GM21576 (cell line): ENCODE results near the gene E2F8.
A peak's percentile ranks its signal among the peaks of the same experiment; 100 is the strongest.

Experiments
- ATAC-seq: cut with Tn5 transposase; IDR thresholded peaks from one replicate; pipeline ENCODE4 v1.9.1; 2021; ENCODE audit warnings: mild to moderate bottlenecking, moderate library complexity; ENCODE audit not compliant: unreplicated experiment

E2F8 gene

DNA sequence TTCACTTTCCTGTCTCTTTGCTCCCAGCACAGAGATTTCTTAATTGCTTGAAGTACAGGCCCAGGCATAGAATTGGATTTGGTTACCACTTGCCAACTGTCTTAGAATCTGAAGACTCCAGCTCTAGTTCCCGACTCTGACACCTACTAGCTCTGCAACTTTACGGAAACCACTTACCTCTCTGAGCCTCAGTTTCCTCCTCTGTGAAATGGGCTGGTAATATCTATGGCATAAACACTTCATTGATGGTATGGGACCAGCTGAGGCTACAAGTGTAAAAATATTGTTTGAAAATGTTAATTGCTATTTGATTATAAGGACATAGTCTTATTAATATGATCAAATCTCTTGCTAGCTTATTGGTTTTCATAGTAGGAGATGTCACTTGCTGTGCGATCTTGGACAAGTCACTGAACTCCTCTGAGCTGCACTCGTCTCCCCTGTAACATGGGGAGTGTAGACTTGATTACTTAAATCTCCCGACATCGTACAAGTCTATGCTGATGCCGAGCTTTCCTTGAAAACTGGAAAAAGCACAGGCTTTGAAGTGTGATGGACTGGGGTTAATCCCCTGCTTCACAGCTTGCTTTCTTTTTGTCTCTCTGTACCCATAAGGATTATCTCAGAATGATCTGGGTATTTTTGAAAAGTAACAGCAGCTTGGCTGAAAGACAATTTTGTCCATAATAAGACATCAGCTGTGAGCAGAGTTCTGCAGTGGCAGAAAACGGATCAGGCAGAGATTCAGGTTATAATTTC is 11.8 kb upstream of the E2F8 start:
- ATAC-seq, result no peak

DNA sequence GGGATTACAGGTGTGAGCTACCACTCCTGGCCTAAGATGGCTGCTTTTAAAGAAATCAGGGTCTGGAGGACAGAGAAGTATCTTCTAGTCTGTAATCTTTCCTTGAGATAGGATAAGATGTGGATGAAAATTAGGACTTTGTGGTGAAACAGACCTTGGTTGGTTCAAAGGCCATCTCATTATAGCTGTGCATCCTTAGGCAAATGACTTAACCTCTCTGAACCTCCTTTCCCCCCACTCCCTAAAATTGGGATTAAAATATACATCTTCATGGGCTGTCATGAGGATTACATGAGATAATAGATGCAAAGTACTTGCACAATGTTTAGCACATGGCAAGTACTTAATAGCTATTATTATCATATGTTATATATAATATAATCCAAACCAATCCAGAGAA is 10.8 kb upstream of the E2F8 start:
- no peak for ATAC-seq

DNA sequence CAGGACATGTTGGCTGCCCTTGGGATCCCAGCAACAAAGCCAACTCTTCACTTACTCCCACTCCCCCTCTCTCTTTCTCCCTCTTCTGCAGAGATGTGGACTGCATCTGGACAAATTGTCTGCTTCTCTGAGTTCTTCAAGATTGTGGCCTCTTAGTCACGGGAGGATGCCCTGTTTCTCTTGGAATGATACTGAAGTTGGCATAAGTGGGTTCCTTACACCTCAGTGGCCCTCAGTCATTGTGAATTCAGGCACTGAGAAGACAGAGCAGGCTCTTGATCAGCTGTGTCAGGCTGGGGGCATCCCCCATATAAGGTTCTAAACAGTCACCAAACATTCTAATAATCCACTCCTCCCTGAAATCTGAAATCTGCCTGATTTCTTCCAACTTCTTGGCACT is 6.1 kb upstream of the E2F8 start:
- no peak for ATAC-seq

DNA sequence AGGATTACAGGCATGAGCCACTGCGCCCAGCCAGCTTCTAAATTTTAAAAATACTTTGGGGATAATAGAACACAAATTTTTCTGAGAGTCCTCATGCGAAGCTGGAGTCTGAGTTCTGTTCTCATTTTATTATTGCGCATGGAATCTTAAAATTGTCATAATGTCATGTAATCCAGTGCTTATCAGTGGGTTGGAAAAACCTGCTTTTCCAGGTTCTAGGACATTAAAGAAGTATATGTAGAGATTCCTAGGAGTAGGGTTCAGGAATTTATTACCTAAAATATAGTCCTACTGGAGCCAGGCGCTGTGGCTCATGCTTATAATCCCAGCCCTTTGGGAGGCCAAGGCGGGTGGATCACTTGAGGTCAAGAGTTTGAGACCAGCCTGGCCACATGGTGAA is 4.6 kb upstream of the E2F8 start:
- no peak for ATAC-seq

DNA sequence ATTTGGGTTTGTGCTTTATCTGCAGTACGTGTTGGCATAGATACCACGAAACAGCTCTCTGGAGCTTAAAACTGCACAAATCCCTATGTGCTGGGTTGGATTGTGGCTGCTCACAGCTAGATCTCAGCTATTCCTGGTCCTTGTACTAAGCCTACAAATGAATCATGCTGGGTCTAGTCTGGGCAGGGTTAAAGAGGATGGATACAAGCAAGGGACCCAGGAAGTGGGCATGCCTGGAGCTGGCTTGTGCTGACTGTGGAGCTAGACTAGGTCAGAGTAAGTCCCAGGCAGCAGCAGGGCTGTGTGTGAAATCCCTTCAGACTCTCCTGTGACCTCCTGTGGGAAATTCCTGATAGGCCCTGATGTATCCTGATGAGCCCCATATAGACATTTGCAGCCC is 3.9 kb upstream of the E2F8 start:
- no peak for ATAC-seq

DNA sequence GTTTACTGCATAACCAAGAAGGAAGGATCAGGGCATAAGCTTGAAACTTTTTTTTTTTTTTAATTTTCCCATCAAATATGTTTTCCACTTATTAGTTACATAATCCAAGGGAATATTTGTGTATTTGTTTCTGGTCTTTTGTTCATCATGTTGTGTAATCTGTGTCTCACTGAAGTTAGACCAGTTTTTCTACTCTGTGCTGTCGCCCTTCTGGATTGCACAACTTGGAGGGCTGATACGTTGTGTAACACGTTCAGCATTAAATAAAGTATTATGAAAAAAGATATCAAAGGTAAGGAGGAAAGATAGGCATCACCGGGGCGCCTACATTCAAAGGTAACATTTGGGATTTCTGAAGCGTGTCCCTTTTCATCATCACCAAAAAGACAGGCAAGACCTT is 3.3 kb upstream of the E2F8 start:
- no peak for ATAC-seq

DNA sequence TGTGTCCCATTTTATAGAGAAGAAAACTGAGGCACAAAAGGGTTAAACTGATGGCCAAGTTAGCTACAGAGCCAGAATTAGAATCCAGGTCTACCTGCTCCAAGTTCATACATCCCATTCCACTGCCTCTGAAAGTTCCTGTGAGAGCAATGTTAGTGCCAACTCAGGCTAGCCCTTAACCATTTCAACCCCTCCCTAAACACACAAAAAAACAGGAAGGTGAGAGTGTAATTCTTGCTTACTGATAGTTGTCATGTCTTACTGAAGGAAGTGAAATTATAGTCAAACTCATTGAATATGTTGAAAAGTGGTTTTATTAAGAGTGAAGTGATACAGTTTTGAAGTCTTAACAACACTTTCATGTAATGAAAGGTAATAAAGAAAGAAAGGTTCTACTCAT is 2.9 kb upstream of the E2F8 start:
- ATAC-seq, result no peak

DNA sequence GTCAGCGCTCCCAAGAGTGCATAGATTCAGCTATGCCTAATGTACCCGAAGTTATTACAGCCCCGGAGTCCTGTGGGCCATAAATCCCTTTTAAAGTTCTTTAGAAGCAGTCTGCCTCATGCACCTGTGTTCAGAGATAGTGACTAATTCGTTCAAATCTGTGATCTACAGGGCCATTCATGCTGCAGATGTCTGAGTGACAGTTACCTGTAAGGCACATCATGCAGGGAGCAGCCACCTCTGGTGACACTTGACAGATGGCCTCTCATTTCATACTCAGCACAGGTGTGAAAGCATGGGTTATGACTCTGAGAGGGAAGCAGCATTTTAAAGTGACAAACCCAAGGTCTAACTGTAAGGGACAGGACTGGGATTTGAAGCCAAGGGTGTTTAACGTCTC is 2.4 kb upstream of the E2F8 start:
- ATAC-seq, result no peak

DNA sequence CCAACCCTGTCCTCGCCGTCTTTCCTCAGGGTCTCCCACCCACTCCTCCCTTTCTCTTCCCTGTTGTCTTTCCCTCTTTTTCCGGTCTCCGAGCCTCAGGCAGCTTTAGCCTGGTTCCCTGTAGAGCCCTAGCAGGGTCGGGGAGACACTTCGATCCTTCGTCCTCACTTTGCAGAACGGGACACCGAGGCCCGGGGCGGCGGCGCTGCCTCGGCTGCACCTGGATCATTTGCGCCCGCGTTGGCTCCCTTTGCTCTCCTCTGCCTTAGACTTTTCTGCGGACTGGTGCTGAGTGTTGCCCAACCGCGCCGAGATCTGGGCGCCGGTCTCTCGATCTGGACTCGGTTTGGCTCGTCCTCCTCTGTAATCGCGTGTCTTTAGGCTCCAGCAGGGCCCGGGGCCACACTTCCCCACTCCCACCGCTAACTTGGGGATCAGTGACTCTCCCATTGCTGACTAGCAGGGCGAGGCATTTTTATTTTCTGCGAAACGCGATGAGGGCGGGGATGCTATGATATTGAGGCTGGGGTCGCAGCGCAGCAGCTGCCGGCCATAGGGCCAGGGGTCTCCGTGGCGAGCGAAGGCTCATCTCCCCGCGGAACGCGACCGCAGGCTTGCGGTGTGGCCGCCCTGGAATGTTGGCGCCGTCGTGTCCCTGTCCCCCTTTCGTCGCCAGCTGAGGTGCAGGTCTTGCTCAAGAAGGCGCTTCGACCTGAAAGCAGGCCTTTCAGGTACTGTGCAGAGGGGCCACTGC is 1.6 kb upstream of the E2F8 start:
- ATAC-seq, result no peak

DNA sequence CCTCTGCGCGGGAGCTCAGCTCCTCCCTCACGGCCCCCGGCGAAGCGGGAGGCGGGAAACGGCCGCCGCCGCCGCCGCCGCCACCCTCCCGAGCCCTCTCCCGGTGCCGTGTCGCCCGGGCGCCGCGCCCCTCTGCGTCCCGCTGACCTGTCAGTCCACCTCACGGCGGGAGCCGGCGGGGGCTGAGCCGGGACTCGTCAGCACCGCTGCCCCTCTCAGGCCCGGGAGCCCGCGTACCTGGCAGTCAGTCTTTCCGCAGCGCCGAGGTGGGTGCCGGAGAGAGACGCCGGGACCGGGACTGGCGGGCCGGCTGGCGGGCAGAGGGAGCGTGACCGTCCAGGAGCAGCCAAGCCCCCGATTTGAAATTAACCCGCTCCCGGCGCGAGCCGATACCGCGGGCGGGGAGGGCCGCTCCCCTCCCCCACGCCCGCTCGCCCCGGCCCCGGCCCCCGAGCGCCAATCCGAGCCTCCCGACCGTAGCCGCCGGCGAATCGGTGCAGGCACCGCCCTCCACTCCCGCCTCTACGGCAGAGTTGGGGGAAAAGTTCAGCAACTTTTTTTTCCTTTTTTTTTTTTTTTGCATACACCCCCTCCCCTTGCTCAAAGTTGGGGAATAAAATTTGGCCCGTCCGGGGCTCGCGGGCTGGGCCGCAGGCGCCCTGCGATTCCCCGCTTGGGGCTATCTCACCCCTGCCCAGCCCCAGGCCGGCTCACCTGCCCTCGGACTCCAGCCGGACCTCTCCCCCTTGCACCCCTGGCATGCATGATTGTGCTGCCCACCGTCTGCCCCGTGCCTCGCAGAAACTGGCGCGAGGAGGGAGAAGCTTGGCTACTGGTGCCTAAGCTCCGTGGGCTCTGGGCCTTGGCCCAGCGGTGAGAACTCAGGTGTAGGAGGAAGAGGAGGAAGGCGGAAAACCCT is 774 bp upstream of the E2F8 start:
- ATAC-seq, result peak; percentile 35

DNA sequence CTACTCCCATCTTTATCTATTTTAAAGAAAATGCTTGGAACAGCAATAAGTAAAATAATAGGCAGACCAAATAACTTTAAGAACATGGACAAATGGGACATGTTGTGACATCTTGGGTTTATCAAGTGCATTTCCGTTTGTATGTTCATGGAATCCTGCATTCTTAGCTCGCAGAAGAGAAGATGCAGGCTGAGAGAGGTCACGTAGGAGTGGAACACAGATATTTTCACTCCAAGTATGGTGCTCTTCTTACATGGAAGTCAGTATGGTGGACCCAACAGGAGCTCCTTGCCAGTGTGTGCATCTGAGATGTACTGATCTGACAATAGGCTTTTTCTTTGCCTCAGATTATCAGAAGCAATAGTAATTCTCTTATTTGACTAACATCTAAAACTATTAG is 1.7 kb downstream of the E2F8 start:
- ATAC-seq, result no peak

DNA sequence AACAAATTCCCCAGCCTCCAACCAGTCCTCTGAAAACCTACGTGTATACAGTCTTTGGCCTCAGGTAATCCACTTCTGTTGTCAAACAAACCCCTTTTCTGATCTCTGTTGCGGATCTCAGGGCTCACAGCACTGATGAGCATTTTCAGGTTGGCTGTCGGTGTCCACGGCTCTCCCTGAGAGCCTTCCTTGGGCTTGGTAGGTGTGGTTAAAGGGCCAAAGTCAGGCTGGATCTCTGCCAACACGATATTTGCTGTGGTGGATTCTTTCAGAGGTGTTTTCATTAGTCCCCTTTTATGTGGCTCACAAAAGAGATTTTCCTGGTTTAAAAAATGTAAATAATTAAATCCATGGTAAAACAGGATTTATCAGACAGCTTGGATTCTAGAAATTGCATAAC is 2.9 kb downstream of the E2F8 start:
- no peak for ATAC-seq

DNA sequence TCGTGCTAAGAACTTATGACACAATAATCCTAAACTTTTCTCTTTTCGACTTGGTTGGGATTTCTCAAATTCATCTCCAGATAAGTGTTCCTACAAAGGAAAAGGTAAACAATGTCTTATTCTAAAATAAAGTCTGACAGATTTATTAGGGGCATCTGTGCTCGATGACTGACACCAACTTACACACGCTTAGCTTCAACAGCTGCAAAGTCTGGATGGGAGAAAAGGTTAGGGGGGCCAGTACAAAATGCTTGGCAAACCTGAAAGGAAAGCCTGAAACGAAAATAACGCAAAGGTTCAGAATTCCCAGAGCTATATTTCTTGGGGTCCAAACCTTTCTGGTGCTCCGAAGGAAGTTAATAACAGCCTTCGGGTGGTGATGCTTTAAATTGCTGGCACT is 3.4 kb downstream of the E2F8 start:
- no peak for ATAC-seq

DNA sequence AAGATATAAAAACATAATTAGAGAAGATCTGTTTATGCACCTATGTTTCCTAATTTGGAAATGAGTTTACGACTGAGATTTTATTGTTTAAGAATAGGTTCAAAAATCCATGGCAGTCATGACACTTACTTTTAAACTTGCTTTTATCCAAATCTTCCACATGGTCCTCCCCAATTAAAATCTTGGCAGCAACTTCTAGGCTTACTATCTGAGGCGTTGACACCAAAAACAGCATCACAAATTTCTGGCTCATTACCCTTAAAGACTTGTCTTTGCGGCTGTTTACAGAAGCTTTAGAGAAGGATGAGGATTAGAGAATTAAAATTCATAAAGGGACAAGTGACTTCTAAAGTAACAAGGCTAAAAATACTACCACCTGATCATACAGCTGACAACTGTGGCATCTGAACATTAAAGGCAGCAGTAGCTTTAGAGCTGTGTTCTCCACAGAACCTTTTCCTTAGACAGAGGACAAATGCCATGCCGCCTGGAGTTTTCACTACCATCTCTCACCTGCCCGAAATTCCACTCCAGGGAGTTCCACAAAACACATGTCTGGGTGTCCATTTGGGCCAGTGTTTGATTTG is 6.4 kb downstream of the E2F8 start:
- ATAC-seq, result no peak

DNA sequence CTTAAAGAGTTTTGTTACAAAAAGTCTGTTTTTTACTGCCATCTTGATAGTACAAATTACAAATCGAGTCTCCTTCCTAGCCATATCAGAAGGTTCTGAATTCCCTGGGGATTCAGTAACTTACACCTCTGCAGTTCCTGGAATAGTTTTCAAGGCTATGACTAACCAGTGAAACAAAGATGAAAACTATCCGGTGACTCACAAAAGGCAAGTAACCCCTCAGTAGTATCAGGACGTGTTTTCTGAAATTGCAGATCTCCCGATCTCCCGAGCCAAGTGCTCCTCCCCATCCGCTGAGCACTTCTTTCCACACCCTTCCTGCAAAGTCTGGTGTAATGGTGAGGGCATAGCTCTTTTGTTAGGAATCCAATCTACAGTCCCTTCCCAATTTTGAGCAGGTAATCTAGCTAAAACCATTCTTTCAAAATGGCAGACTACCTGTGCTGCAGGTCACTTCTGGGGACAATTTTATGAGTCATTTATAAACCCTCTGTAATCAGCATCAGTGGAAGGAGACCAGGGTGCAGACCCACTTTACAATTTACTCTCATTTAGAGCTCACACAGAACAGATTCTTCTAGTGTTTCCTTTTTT is 7.7 kb downstream of the E2F8 start:
- no peak for ATAC-seq

DNA sequence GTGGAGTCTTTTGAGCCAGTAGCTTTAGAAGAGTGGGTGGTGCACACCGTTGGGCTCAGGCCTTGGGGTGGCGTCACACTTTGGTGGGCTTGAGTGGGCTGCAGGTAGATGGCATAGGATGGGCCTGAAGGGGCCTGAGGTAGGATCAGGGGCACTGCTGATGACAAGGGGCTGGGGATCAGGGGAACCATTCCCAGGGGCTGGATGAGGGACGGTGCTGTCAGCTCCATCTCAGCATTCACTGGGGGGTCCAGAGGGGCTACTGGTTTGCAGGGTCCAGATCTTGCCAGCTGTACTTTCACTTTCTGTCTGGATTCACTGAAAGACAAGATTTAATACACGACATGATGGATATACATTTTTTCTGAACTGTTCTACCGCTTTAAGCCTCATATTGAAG is 11.1 kb downstream of the E2F8 start:
- no peak for ATAC-seq

DNA sequence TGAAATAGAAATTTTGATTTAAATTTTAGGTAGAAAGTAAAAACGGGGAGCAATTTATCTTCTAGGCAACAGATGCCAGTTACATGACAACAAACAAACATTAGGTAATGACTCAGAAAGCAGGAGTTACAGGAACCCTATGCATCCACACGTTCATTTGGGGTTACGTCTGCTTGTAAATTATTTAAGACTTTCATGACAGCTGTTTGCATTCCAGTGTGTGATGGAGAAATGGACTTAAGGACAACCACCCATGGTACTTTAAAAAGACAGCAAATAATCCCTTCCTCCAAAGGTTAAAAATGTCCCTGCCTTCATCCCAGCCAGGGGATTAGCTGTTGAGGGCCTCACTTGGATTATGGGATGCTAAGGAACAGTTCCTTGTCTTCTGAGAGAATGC is 11.8 kb downstream of the E2F8 start:
- ATAC-seq, result no peak

DNA sequence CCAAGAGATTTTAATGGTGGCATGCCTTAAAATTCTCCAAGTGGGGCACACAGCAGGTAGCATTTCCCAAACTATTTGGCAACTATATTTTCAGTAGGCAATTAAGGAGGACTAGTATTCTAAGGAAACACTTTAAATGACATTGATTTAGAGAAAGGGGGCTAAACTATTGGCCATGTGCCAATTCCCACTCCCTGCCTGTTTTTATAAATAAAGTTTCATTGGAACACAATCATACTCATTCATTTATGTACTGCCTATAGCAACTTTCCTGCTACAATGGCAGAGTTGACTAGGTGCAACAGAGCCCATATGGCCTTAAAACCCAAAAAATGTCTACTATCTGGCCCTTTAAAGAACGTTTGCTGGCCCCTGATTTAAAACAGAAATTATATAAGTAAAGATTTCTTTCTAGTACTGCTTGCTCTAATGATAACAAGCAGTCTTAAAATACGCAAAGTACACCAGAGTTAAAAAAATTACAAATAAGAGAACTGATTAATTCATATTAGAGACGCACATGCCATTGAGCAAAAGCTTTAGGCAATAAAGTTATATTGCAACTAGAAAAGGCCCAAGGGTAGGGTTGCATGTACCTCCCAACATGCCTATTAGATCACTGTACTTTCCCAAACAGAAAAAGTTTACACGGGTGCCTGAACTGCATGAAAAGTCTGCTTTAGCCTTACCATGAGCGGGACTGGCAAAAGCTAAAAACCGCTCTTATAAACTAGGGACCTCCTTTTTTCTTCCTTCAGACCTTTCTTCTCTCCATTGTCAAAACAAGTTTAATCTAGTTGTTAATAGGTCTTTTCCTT is 14.2 kb downstream of the E2F8 start:
- ATAC-seq, result no peak

DNA sequence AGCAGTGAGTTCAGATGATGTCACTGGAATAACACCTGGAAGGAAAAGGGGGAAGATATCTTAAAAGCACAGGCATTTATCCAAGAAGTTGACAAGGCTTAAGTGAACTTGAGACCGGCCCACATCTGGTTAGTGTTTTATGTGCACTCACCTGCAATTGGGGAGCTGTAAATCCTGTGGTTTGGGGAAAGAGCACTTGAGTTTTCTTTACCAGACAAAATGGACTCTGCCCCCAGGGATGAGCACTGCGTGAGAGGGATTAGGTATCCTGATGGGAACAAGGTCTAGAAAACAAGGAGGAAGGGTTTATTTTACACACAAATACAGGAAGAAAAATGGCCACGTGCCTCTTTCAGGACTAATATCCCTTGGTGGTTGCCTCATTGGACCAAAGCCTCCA is 15.2 kb downstream of the E2F8 start:
- ATAC-seq, result no peak

DNA sequence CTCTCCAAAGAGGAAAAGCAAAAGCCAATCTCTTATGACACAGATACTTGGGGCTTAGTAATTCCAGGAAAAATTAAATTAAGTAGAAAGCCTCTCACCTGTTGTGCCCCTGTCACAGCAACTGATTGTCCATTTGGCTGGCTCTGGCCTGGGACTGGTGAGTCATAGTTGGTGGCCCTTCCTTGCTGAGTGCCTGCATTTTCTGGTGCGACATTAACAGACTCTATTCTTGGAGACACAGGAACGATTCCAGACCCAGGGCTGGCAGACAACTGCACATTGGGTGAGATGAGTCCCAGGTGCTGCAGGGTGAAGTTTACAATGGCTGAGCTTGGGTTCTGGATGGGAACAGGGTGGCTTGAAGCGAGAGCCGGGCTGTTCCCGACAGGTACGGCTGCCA is 15.6 kb downstream of the E2F8 start:
- ATAC-seq, result no peak
